KMS-11 (cell line): ENCODE results near the gene CHCHD6.

ENCODE experiments used
- H2AFZ ChIP-seq: fragments of 200-600 bp; sonication (generic); 2 replicates; pipeline ENCODE4 v1.6.1; 2016; ENCODE audit warnings: antibody characterized with exemption, mixed run types, low read depth
- H3K27ac ChIP-seq: fragments of 200-600 bp; sonication (generic); 2 replicates; pipeline ENCODE4 v1.6.1; 2016; ENCODE audit warnings: mild to moderate bottlenecking, mixed run types
- H3K27me3 ChIP-seq: fragments of 200-600 bp; sonication (generic); 2 replicates; pipeline ENCODE4 v1.6.1; 2017; ENCODE audit warnings: mild to moderate bottlenecking, low read depth, mixed run types, moderate library complexity; ENCODE audit not compliant: insufficient read depth
- H3K36me3 ChIP-seq: fragments of 200-600 bp; sonication (generic); 2 replicates; pipeline ENCODE4 v1.6.1; 2017; ENCODE audit warnings: mild to moderate bottlenecking, mixed run types; ENCODE audit not compliant: insufficient read depth
- H3K4me1 ChIP-seq: fragments of 200-600 bp; sonication (generic); 2 replicates; pipeline ENCODE4 v1.6.1; 2016; ENCODE audit warnings: mild to moderate bottlenecking, low read depth, mixed run types; ENCODE audit not compliant: poor library complexity, severe bottlenecking
- H3K4me2 ChIP-seq: fragments of 200-600 bp; sonication (generic); 2 replicates; pipeline ENCODE4 v1.7.0; 2016; ENCODE audit warnings: mild to moderate bottlenecking, mixed run types
- H3K4me3 ChIP-seq: fragments of 200-600 bp; sonication (generic); IDR thresholded peaks from 2 replicates; pipeline ENCODE4 v1.6.1; 2017; ENCODE audit warnings: low read depth, low read length, mixed read lengths; ENCODE audit not compliant: insufficient read depth
- H3K79me2 ChIP-seq: fragments of 200-600 bp; sonication (generic); 2 replicates; pipeline ENCODE4 v1.6.1; 2016; ENCODE audit warnings: low read depth, mixed run types; ENCODE audit not compliant: insufficient read depth
- H3K9ac ChIP-seq: fragments of 200-600 bp; sonication (generic); 2 replicates; pipeline ENCODE4 v1.6.1; 2016; ENCODE audit warnings: mild to moderate bottlenecking, mixed run types
- H4K20me1 ChIP-seq: fragments of 200-600 bp; sonication (generic); 2 replicates; pipeline ENCODE4 v1.6.1; 2016; ENCODE audit warnings: mild to moderate bottlenecking, mixed run types; ENCODE audit not compliant: insufficient read depth
- TF ChIP-seq, protein P1 (sequence below): fragments of 200-600 bp; sonication (generic); conservative IDR thresholded peaks from 2 replicates; pipeline ENCODE4 v1.6.1; 2017; ENCODE audit warnings: low read depth, mild to moderate bottlenecking, antibody characterized with exemption, low read length, moderate library complexity, mixed read lengths

The CHCHD6 gene

DNA sequence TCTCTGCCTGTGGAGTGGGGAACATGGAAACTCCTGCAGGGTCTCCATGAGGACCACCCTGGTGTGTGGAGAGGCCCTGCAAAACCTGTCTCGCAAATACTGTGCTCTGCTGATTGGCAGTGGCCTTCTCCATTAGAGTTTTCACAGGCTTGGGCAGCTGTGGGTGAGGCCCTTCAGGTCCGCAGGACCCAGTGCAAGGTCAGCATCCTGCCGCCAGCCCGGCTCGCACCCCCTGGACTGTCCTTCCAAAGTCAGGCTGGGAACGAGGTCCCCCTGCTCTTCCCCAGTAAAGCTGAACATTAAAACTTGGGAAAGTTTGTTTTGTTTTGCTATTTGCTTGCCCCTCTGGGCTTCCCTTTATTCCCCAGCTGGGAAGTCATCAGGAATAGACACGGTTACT, 193.9 kb downstream of the CHCHD6 start:
- TF ChIP-seq, protein P1, sequence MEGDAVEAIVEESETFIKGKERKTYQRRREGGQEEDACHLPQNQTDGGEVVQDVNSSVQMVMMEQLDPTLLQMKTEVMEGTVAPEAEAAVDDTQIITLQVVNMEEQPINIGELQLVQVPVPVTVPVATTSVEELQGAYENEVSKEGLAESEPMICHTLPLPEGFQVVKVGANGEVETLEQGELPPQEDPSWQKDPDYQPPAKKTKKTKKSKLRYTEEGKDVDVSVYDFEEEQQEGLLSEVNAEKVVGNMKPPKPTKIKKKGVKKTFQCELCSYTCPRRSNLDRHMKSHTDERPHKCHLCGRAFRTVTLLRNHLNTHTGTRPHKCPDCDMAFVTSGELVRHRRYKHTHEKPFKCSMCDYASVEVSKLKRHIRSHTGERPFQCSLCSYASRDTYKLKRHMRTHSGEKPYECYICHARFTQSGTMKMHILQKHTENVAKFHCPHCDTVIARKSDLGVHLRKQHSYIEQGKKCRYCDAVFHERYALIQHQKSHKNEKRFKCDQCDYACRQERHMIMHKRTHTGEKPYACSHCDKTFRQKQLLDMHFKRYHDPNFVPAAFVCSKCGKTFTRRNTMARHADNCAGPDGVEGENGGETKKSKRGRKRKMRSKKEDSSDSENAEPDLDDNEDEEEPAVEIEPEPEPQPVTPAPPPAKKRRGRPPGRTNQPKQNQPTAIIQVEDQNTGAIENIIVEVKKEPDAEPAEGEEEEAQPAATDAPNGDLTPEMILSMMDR: no peak
- Histone ChIP-seq H3K36me3 (no peaks in the 10 kb centered on the region), H3K27me3 (no peaks in the 10 kb centered on the region), H3K9ac (no peak overlapping the region), H2AFZ (no peak overlapping the region), H4K20me1 (no peaks in the 10 kb centered on the region), H3K79me2 (no peaks in the 10 kb centered on the region), H3K4me1 (peaks cover 9% of the 10 kb centered on the region), H3K4me2 (no peak overlapping the region), H3K4me3 (no peak overlapping the region), H3K27ac (no peak overlapping the region)

DNA sequence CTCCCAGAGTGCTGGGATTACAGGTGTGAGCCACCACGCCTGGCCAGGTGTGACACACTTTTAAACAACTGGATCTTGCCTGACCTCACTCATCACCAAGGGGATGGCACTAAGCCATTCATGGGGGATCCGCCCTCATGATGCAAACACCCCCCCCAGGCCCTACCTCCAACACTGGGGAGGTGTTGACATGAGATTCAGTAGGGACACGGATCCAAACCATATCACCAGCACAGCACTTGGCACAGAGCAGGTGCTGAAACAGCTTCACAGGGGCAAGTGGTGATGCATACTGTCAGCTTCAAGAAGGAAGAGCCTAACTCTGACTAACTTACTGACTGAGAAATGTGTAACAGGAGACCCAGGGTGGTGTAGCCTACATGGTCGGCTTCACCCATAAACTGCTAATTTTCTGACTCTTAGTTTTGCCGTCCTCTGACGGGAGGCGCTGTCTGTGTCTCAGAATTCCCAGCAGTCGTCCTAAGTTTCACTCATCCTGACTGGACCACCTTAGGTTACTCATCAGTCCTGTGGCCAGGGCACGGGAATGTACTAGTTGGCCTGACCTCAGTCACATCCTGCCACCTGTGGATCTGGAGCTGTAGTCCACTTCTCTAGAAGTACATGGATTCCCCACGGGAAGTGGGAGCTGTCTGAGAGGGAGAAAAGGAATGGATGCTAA, 197.0 kb downstream of the CHCHD6 start:
- H3K4me3 ChIP-seq: no peak overlapping the region
- H3K4me1 ChIP-seq: peaks cover under 1% of the 10 kb centered on the region
- no peaks in the 10 kb centered on the region for H3K79me2 ChIP-seq
- H3K27me3 ChIP-seq: no peaks in the 10 kb centered on the region
- H3K9ac ChIP-seq: no peak overlapping the region
- no peak overlapping the region for H2AFZ ChIP-seq
- TF ChIP-seq, protein P1: no peak
- H3K36me3 ChIP-seq: no peaks in the 10 kb centered on the region
- H3K4me2 ChIP-seq: no peak overlapping the region
- no peak overlapping the region for H3K27ac ChIP-seq
- no peaks in the 10 kb centered on the region for H4K20me1 ChIP-seq

DNA sequence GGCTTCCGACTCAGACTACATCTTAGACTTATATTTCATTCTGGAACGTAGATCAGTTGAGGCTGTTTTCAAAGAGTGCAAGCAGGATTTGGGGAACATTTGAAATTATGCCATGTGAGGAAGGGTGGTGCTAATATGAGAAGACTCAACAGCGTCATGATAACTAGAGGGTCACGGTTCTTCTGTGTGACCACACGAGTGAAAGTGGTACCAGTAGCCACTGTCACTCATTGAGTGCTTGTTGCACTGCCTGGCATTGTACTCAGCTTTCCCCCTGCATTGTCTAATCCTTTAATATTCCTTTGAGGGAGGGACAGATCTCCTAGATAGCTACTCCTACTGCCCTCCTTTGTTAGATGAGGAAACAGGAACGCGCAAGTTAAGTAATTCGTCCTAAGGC, 197.6 kb downstream of the CHCHD6 start:
- Histone ChIP-seq H3K27ac (no peak overlapping the region), H3K9ac (no peak overlapping the region), H3K4me2 (no peak overlapping the region), H4K20me1 (no peaks in the 10 kb centered on the region), H3K79me2 (no peaks in the 10 kb centered on the region), H3K4me3 (no peak overlapping the region), H3K4me1 (no peaks in the 10 kb centered on the region), H2AFZ (no peak overlapping the region), H3K36me3 (no peaks in the 10 kb centered on the region), H3K27me3 (no peaks in the 10 kb centered on the region)
- TF ChIP-seq, protein P1: no peak

DNA sequence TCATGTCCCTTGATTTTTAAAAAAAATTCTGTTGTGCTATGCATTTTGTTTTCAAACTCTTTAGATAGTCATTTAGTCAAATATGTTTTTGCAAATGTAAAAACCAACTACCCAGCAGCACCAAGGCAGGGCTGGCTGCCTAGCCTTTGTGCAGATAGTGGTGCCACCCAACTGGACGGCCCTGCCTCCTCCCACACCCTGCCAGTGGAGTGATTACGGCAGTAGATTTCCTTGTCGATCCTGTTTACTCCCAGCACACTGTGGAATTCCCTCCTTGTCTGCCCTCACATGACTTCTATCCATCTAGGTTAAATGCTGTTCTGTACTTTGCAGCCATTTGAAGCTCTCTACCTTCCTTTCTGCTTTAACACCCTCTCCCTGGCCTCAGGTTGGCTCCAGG, 199.5 kb downstream of the CHCHD6 start:
- no peaks in the 10 kb centered on the region for H3K36me3 ChIP-seq
- no peak overlapping the region for H3K9ac ChIP-seq
- H3K4me3 ChIP-seq: no peak overlapping the region
- H3K27ac ChIP-seq: no peak overlapping the region
- H2AFZ ChIP-seq: no peak overlapping the region
- H4K20me1 ChIP-seq: no peaks in the 10 kb centered on the region
- H3K79me2 ChIP-seq: no peaks in the 10 kb centered on the region
- TF ChIP-seq, protein P1: no peak
- no peaks in the 10 kb centered on the region for H3K27me3 ChIP-seq
- H3K4me1 ChIP-seq: peaks cover 12% of the 10 kb centered on the region
- no peak overlapping the region for H3K4me2 ChIP-seq
